HG02970 (cell line): ENCODE results near the gene ZBED4.

Experiments
- ATAC-seq: cut with Tn5 transposase; IDR thresholded peaks from one replicate; pipeline ENCODE4 v1.9.1; 2021; ENCODE audit warnings: mild to moderate bottlenecking, moderate library complexity, moderate number of reproducible peaks; ENCODE audit not compliant: unreplicated experiment, low FRiP score

Gene ZBED4

GRCh38 chr22:49853981-49854831 is 562 bp downstream of the ZBED4 start:
- no peak for ATAC-seq

GRCh38 chr22:49855251-49855911 is 1.7 kb downstream of the ZBED4 start:
- ATAC-seq = no peak

- no peak for ATAC-seq
Measured at GRCh38 chr22:49856343-49856742, 2.7 kb downstream of the ZBED4 start.

- ATAC-seq = no peak
Measured at GRCh38 chr22:49856766-49857618, 3.3 kb downstream of the ZBED4 start.

- no peak for ATAC-seq
Measured at GRCh38 chr22:49858827-49859226, 5.2 kb downstream of the ZBED4 start.

GRCh38 chr22:49861642-49862495 is 8.2 kb downstream of the ZBED4 start:
- no peak for ATAC-seq

- ATAC-seq = no peak
Measured at GRCh38 chr22:49862496-49862776, 8.8 kb downstream of the ZBED4 start.

GRCh38 chr22:49863931-49864330 is 10.3 kb downstream of the ZBED4 start:
- ATAC-seq = no peak

GRCh38 chr22:49865156-49865555 is 11.5 kb downstream of the ZBED4 start:
- no peak for ATAC-seq

GRCh38 chr22:49866134-49866533 is 12.5 kb downstream of the ZBED4 start:
- ATAC-seq = no peak

- ATAC-seq = no peak
Measured at GRCh38 chr22:49866646-49867045, 13.0 kb downstream of the ZBED4 start.

- ATAC-seq = no peak
Measured at GRCh38 chr22:49867303-49868265, 13.9 kb downstream of the ZBED4 start.

GRCh38 chr22:49869086-49869830 is 15.6 kb downstream of the ZBED4 start:
- ATAC-seq = no peak

GRCh38 chr22:49869845-49870712 is 16.4 kb downstream of the ZBED4 start:
- ATAC-seq = no peak

- no peak for ATAC-seq
Measured at GRCh38 chr22:49871482-49871881, 17.8 kb downstream of the ZBED4 start.

GRCh38 chr22:49872347-49872746 is 18.7 kb downstream of the ZBED4 start:
- no peak for ATAC-seq

- ATAC-seq = no peak
Measured at GRCh38 chr22:49873228-49873940, 19.7 kb downstream of the ZBED4 start.
